ENCODE measurements around the gene NOTCH1.

DNA sequence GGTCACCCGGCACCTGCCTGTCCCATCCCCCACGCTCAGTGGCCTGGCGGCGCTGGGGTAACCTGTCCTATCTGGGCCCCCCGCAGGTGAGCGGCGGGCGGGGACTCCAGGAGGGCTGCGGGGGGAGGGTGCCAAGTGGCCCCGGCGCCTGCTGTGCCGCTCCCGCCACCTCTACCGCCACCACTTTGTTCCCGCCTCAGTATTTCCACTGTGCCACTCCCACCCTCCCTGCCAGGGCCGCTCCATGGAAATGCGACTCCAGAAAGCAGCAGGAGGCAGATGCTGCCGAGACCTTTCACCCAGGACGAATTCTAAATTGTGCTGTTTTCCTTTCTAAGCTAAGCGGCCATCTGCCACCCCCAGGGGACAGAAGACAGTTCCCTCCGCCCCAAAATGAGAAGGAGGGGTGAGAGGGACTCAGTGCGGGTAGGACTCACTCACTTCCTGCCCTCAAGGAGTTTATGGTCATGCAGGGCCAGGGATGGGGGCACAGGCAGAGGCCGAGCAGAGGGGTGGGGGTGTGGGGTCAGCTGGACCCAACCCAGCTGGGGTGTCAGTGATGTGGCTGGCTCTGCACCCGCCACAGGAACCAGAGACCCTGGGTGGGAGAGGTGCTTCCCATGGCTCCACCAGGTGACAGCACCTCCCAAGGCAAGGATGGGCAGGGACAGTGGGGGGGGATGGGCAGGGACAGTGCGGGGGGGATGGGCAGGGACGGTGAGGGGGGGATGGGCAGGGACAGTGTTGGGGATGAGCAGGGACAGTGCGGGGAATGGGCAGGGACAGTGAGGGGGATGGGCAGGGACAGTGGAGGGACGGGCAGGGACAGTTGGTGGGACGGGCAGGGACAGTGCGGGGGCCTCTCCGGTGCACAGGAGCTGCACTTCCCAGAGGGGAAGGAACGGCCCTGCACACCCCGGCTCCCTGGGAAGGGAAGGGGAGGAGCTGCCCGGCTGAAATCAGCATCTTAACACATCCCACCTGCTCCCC, 17.8 kb downstream of the NOTCH1 start:
- TF ChIP-seq POLR2A (IDR thresholded peaks at IDR 0.05; ENCODE audit: low read depth) = no peak
- TF ChIP-seq, protein P1, sequence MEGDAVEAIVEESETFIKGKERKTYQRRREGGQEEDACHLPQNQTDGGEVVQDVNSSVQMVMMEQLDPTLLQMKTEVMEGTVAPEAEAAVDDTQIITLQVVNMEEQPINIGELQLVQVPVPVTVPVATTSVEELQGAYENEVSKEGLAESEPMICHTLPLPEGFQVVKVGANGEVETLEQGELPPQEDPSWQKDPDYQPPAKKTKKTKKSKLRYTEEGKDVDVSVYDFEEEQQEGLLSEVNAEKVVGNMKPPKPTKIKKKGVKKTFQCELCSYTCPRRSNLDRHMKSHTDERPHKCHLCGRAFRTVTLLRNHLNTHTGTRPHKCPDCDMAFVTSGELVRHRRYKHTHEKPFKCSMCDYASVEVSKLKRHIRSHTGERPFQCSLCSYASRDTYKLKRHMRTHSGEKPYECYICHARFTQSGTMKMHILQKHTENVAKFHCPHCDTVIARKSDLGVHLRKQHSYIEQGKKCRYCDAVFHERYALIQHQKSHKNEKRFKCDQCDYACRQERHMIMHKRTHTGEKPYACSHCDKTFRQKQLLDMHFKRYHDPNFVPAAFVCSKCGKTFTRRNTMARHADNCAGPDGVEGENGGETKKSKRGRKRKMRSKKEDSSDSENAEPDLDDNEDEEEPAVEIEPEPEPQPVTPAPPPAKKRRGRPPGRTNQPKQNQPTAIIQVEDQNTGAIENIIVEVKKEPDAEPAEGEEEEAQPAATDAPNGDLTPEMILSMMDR (IDR thresholded peaks at IDR 0.05) = no peak
